HT1080 (cell line): ENCODE data around the gene NBPF6. TPM values are rescaled to one million over a fixed set of nuclear protein-coding genes. Genes with fewer than 3 reads are reported as not detected.
A peak's percentile ranks its signal among the peaks of the same experiment; 100 is the strongest.
"Not testable (repeated sequence)": the region's sequence is repeated elsewhere in the genome, so short reads cannot be mapped to it uniquely, and the experiment has no call there.

Experiments
- DNase-seq: peaks from one replicate; pipeline ENCODE4 v3.0.0-alpha.2; 2015; ENCODE audit warnings: low read depth
- total RNA-seq: library from RNA; depleted of rRNA; stranded (reverse); fragments of >200 nt; shearing (Covaris generic); gene quantifications from 2 replicates; pipeline ENCODE4 v1.2.3, GENCODE V29; 2014; rRNA removed

Gene NBPF6
- total RNA-seq, 1 experiment from 2014 or later: not detected

DNA sequence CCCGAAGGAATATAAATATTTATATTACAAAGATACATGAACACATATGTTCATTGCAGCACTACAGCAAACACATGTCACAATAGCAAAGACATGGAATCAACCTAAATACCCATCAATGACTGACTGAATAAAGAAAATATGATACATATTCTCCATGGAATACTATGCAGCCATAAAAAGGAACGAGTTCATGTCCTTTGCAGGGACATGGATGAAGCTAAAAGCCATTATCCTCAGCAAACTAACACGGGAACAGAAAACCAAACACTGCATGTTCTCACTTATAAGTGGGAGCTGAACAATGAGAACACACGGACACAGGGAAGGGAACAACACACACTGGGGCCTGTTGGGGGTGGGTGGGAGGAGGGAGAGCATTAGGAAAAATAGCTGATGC is 46.7 kb downstream of the NBPF6 start:
- DNase-seq: not testable (repeated sequence)

DNA sequence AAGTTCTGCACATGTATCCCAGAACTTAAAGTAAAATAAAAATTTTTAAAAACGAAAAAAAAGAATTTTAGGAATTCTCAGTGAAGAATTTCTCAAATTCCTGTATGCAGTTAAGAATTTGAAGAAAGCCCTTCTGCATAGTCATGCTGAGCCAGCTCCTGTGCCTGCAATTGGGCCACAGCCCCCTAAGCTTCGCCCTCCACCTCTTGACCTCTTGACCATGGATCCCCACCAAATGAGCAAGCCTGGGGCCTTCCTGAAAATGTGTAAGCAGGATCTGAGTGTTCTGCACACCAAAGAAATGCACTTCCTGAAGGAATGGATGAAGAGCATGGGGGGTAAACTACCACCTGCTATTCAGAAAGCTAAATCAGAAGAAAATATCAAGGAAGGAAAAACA is 52.0 kb downstream of the NBPF6 start:
- DNase-seq: no peak

DNA sequence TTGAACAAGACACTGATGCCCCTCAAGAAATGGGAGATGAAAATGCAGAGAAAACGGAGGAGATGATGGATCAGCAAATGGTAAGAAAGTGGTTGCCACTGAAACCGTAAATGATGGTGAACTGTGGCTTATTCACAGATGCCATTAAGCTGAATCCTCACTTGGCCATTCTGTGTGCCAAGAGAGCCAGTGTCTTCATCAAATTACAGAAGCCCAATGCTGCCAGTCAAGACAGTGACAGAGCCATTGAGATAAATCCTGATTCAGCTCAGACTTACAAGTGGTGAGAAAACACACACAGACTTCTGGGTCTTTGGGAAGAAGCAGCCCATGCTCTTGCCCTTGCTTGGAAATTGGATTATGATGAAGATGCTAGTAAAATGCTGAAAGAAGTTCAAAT is 52.5 kb downstream of the NBPF6 start:
- DNase-seq: peak; percentile 59

DNA sequence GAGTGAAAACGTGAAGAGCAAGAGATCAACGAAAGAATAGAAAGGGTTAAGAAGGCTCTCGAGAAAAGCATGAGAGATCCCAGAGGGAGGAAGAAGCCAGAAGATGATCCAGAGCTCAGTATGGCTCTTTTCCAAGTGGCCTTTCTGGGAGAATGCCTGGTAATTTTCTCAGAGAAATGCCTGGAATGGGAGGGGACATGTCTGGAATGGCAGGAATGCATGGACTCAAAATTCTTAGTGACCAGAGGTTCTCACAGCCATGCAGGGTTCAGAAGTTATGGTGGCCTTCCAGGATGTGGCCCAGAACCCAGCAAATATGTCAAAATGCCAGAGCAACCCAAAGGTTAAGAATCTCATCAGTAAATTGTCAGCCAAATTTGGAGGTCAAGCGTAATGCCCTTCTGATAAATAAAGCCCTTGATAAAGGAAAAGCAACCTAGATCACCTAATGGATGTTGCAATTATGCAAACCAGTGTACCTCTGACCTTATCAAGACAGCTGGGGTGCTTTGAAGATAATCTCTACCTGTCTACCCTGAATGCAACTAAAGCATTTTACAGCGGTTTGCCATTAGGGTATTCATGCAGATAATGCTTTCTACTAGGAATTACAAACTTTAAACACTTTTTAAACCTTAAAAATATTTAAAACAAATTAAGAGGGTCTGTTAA is 53.1 kb downstream of the NBPF6 start:
- DNase-seq: peak; percentile 80

DNA sequence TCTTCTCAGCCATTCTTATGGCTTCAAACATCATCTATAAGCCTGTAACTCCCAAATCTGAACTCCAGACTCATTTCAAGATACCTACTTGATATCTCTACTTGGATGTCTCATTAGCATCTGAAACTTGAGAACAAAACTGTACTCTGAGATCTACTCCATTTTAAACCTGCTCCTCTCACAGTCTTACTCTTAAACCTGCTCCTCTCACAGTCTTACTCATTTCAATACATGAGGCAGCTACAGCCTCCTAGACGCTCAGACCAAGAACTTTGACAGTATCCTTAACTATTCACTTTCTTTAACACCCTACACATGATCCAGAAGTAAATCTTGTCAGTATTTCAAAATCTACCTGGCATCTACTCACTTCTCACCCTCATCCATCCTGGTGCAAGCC is 54.3 kb downstream of the NBPF6 start:
- no peak for DNase-seq

DNA sequence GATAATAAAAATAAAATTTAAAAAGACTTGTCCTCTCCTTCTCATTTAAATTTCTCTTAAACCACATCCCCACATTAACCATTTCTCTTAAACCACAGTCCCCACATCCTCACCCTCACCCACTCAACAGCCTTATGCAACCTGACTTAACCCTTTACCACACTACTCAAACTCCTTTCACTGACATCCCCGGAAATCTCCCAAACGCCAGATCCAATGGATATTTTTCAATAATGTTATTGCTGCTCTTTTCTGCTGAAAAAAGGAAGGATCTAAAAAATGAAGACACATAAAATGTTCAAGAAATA is 55.6 kb downstream of the NBPF6 start:
- peak; percentile 2 for DNase-seq

DNA sequence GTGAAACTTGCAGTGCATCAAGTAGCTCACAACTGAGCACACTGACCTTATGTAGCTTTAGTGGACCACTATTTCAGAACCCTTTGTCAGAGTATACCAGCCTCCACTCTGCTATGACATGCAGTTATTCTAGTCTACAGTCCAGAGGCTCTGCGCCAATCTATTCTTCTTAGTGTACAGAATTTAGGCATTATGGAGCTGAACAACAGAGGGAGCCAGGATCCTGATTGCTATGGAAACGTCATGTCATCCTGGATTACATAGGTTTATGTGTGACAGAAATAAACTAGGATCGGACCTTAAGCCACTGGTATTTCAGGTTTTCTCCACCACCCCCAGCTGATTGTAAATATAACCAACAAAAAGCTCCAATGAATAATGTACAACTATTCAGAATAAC is 61.6 kb downstream of the NBPF6 start:
- DNase-seq: no peak

DNA sequence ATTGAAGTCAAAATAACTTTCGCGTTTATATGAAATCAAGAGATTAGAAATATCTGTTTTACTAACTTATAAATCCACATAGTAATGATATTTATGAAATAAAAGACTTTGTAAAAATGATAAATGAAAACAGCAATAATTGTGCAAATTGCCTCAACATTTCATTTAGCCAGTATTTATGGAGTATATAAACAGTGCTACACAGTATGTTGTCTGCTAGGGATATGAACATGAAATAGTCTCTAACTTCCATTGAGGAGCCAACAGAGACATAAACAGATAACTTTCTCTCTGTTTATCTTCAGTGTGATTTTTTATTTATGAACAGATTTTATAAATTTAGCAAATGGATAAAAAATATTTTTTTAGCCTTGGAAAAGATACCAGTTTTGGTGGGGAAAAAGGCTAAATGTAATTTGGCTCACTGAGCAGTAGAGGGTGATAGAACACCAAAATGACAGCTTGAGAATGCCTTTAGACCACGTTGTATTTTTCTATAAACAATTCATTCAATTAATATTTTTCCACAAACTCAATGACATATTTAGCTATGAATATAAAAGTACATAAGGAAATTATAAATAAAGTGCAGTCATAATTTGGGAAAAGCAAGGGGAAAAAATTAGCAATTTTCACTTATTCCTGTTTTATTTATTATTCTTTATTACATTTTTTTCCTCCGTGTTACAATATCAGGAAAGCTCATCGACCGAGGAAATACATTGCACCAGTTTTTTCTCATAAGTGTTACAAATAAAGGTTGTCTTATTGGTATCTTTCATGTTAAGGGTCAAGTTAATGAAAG is 62.3 kb downstream of the NBPF6 start:
- peak; percentile 14 for DNase-seq

DNA sequence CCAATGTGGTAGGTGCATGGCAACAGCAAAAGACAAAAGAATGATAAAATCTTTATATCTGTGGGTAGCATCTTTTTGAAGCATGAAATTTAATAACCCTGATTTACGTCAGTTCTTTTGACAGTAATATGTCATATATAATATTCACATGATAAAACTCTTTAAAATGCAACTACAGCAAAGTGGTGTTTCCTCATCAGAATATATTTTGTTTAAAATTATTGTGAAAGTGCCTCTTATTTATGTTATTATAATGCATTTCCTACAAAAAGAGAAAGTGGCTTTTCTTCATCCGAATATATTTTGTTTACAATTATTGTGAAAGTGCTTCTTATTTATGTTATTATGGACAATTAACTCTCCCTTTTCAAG is 62.9 kb downstream of the NBPF6 start:
- DNase-seq: no peak

DNA sequence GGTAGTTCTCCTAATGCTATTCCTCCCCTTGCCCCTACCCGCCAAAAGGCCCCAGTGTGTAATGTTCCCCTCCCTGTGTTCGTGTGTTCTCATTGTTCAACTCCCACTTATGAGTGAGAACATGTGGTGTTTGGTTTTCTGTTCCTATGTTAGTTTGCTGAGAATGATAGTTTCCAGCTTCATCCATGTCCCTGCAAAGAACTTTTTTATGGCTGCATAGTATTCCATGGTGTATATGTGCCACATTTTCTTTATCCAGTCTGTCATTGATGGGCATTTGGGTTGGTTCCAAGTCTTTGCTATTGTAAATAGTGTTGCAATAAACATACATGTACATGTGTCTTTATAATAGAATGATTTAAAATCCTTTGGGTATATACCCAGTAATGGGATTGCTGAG is 63.8 kb downstream of the NBPF6 start:
- not testable (repeated sequence) for DNase-seq

DNA sequence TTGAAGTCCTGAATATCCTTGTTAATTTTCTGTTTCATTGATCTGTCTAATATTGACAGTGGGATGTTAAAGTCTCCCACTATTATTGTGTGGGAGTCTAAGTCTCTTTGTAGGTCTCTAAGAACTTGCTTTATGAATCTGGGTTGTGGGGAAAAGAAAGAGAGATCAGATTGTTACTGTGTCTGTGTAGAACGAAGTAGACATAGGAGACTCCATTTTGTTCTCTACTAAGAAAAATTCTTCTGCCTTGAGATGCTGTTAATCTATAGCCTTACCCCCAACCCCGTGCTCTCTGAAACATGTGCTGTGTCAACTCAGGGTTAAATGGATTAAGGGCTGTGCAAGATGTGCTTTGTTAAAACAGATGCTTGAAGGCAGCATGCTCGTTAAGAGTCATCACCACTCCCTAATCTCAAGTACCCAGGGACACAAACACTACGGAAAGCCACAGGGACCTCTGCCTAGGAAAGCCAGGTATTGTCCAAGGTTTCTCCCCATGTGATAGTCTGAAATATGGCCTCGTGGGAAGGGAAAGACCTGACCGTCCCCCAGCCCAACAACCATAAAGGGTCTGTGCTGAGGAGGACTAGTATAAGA is 67.3 kb downstream of the NBPF6 start:
- DNase-seq: not testable (repeated sequence)

Other genes with a start within 250 kb of the NBPF6 start
- 25.9 and 32.7 TPM in 2 replicates for gene SLC25A24, start 250.0 kb upstream of the NBPF6 start, total RNA-seq
- gene NBPF4, start 206.3 kb upstream of the NBPF6 start, total RNA-seq: not detected in 2 replicates
- 7.6 and 7.8 TPM in 2 replicates for gene EEIG2, start 109.8 kb downstream of the NBPF6 start, total RNA-seq
- not detected in 2 replicates for gene HENMT1, start 210.8 kb downstream of the NBPF6 start, total RNA-seq
- 24.0 and 32.8 TPM in 2 replicates for gene PRPF38B, start 242.0 kb downstream of the NBPF6 start, total RNA-seq